Measurements from ENCODE around the gene CCDC18.
"Not testable (repeated sequence)": the region's sequence is repeated elsewhere in the genome, so short reads cannot be mapped to it uniquely, and the experiment has no call there.

CCDC18 gene

DNA sequence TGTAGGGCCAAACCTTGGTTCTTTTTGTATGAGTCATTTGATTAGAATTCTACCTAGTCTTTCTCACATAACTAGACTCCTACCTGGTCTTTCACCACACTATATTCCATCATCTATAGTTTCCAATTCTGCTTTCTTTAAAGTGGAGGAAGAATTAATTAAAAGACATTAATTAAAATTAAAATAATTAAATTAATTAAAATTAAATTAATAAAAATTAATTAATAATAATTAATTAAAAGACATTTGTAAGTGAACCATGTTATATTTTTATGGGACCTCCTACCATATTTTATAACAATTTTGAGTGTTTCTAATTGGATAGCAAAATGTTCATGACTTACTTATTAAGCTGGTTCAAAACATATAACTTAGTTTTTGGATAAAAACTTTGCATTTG is 77.4 kb downstream of the CCDC18 start:
- Histone ChIP-seq H3K4me2 (ENCODE audit: low read length) (no peak overlapping the region), H3F3A (ENCODE audit: control insufficient read depth, insufficient read depth) (no peaks in the 10 kb centered on the region), H3K27ac (ENCODE audit: low read depth, low read length) (no peak overlapping the region), H3K9me2 (replicated peaks; ENCODE audit: control insufficient read depth, low read length) (no peaks in the 10 kb centered on the region), H3K79me2 (ENCODE audit: control insufficient read depth, low read length) (peaks cover 2% of the 10 kb centered on the region), H3K4me1 (ENCODE audit: control insufficient read depth, low read length) (no peaks in the 10 kb centered on the region), H3K36me3 (ENCODE audit: control insufficient read depth, low read length) (peaks cover 76% of the 10 kb centered on the region), H4K20me1 (ENCODE audit: control insufficient read depth, insufficient read depth, low read depth, low read length) (no peaks in the 10 kb centered on the region), H3K27me3 (ENCODE audit: control insufficient read depth, low read length) (no peaks in the 10 kb centered on the region), H3K4me3 (ENCODE audit: low read length) (no peak overlapping the region), H3K9me3 (ENCODE audit: control insufficient read depth, insufficient read depth, low read length) (peaks cover 16% of the 10 kb centered on the region)
- TF ChIP-seq, protein P1, sequence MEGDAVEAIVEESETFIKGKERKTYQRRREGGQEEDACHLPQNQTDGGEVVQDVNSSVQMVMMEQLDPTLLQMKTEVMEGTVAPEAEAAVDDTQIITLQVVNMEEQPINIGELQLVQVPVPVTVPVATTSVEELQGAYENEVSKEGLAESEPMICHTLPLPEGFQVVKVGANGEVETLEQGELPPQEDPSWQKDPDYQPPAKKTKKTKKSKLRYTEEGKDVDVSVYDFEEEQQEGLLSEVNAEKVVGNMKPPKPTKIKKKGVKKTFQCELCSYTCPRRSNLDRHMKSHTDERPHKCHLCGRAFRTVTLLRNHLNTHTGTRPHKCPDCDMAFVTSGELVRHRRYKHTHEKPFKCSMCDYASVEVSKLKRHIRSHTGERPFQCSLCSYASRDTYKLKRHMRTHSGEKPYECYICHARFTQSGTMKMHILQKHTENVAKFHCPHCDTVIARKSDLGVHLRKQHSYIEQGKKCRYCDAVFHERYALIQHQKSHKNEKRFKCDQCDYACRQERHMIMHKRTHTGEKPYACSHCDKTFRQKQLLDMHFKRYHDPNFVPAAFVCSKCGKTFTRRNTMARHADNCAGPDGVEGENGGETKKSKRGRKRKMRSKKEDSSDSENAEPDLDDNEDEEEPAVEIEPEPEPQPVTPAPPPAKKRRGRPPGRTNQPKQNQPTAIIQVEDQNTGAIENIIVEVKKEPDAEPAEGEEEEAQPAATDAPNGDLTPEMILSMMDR (IDR thresholded peaks at IDR 0.05; ENCODE audit: low read depth, low read length, poor library complexity, severe bottlenecking): no peak
- TF ChIP-seq EZH2phosphoT487 (IDR thresholded peaks at IDR 0.05; ENCODE audit: borderline replicate concordance, low read length): no peak

DNA sequence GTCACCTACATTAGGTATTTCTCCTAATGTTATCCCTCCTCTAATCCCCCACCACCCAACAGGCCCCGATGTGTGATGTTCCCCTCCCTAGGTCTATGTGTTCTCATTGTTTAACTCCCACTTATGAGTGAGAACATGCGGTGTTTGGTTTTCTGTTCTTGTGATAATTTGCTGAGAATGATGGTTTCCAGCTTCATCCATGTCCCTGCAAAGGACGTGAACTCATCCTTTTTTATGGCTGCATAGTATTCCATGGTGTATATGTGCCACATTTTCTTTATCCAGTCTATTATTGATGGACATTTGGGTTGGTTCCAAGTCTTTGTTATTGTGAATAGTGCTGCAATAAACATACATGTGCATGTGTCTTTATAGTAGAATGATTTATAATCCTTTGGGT is 80.2 kb downstream of the CCDC18 start:
- H3K4me1 ChIP-seq (ENCODE audit: control insufficient read depth, low read length); H3K27ac ChIP-seq (ENCODE audit: low read depth, low read length); H3K9me2 ChIP-seq (replicated peaks; ENCODE audit: control insufficient read depth, low read length); H3K4me3 ChIP-seq (ENCODE audit: low read length); H3K79me2 ChIP-seq (ENCODE audit: control insufficient read depth, low read length); H3K27me3 ChIP-seq (ENCODE audit: control insufficient read depth, low read length); H4K20me1 ChIP-seq (ENCODE audit: control insufficient read depth, insufficient read depth, low read depth, low read length); H3K4me2 ChIP-seq (ENCODE audit: low read length); H3F3A ChIP-seq (ENCODE audit: control insufficient read depth, insufficient read depth): not testable (repeated sequence)
- H3K36me3 ChIP-seq (ENCODE audit: control insufficient read depth, low read length): peaks cover 83% of the 10 kb centered on the region
- peaks cover 23% of the 10 kb centered on the region for H3K9me3 ChIP-seq (ENCODE audit: control insufficient read depth, insufficient read depth, low read length)

DNA sequence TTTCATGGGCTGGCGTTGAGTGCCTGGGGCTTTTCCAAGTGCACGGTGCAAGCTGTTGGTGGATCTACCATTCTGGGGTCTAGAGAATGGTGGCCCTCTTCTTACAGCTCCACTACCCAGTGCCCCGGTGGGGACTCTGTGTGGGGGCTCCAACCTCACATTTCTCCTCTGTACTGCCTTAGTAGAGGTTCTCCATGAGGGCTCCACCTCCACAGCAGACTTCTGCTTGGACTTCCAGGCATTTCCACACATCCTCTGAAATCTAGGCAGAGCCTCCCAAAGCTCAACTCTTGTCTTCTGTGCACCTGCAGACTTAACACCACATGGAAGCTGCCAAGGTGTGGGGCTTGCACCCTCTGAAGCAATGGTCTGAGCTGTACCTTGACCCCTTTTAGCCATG is 82.1 kb downstream of the CCDC18 start:
- H3K27me3 ChIP-seq (ENCODE audit: control insufficient read depth, low read length): no peaks in the 10 kb centered on the region
- H4K20me1 ChIP-seq (ENCODE audit: control insufficient read depth, insufficient read depth, low read depth, low read length): no peaks in the 10 kb centered on the region
- no peaks in the 10 kb centered on the region for H3K4me1 ChIP-seq (ENCODE audit: control insufficient read depth, low read length)
- no peak overlapping the region for H3K27ac ChIP-seq (ENCODE audit: low read depth, low read length)
- no peak overlapping the region for H3K4me2 ChIP-seq (ENCODE audit: low read length)
- H3F3A ChIP-seq (ENCODE audit: control insufficient read depth, insufficient read depth): no peaks in the 10 kb centered on the region
- H3K9me2 ChIP-seq (replicated peaks; ENCODE audit: control insufficient read depth, low read length): no peaks in the 10 kb centered on the region
- H3K4me3 ChIP-seq (ENCODE audit: low read length): no peak overlapping the region
- TF ChIP-seq EZH2phosphoT487 (IDR thresholded peaks at IDR 0.05; ENCODE audit: borderline replicate concordance, low read length): no peak
- TF ChIP-seq, protein P1 (IDR thresholded peaks at IDR 0.05; ENCODE audit: low read depth, low read length, poor library complexity, severe bottlenecking): no peak
- H3K9me3 ChIP-seq (ENCODE audit: control insufficient read depth, insufficient read depth, low read length): peaks cover 23% of the 10 kb centered on the region
- no peaks in the 10 kb centered on the region for H3K79me2 ChIP-seq (ENCODE audit: control insufficient read depth, low read length)
- H3K36me3 ChIP-seq (ENCODE audit: control insufficient read depth, low read length): peaks cover 70% of the 10 kb centered on the region

DNA sequence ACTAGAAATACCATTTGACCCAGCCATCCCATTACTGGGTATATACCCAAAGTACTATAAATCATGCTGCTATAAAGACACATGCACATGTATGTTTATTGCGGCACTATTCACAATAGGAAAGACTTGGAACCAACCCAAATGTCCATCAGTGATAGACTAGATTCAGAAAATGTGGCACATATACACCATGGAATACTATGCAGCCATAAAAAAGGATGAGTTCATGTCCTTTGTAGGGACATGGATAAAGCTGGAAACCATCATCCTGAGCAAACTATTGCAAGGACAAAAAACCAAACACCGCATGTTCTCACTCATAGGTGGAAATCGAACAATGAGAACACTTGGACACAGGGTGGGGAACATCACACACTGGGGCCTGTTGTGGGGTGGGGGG is 88.4 kb downstream of the CCDC18 start:
- peaks cover 22% of the 10 kb centered on the region for H3K36me3 ChIP-seq (ENCODE audit: control insufficient read depth, low read length)
- not testable (repeated sequence) for H3K4me3 ChIP-seq (ENCODE audit: low read length); H3K27ac ChIP-seq (ENCODE audit: low read depth, low read length); H3K9me2 ChIP-seq (replicated peaks; ENCODE audit: control insufficient read depth, low read length); H3K27me3 ChIP-seq (ENCODE audit: control insufficient read depth, low read length); H3F3A ChIP-seq (ENCODE audit: control insufficient read depth, insufficient read depth); H3K4me1 ChIP-seq (ENCODE audit: control insufficient read depth, low read length); H3K79me2 ChIP-seq (ENCODE audit: control insufficient read depth, low read length); H3K9me3 ChIP-seq (ENCODE audit: control insufficient read depth, insufficient read depth, low read length); H3K4me2 ChIP-seq (ENCODE audit: low read length); H4K20me1 ChIP-seq (ENCODE audit: control insufficient read depth, insufficient read depth, low read depth, low read length)

DNA sequence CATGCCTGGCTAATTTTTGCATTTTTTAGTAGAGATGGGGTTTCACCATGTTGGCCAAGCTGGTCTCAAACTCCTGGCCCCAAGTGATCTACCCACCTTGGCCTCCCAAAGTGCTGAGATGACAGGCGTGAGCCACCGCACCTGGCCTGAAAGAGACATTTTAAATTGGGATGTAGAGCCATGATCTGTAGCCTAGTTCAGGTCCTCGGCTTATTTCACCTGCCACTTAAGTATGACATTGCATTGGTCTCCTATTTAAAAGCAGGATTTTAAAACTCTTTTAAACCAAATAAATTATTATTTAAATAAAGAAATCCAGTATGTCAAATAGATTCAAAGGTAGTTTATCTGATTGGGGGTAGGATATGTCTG is 94.7 kb downstream of the CCDC18 start:
- not testable (repeated sequence) for H3K4me2 ChIP-seq (ENCODE audit: low read length); H4K20me1 ChIP-seq (ENCODE audit: control insufficient read depth, insufficient read depth, low read depth, low read length); H3K36me3 ChIP-seq (ENCODE audit: control insufficient read depth, low read length); H3K9me2 ChIP-seq (replicated peaks; ENCODE audit: control insufficient read depth, low read length); H3K79me2 ChIP-seq (ENCODE audit: control insufficient read depth, low read length); H3K9me3 ChIP-seq (ENCODE audit: control insufficient read depth, insufficient read depth, low read length); H3K27me3 ChIP-seq (ENCODE audit: control insufficient read depth, low read length); H3K4me1 ChIP-seq (ENCODE audit: control insufficient read depth, low read length); H3K27ac ChIP-seq (ENCODE audit: low read depth, low read length); H3K4me3 ChIP-seq (ENCODE audit: low read length); H3F3A ChIP-seq (ENCODE audit: control insufficient read depth, insufficient read depth)
